Measurements from ENCODE around the gene LMNTD1. TPM values are rescaled to one million over a fixed set of nuclear protein-coding genes. Genes with fewer than 3 reads are reported as not detected.

LMNTD1 gene
- polyA plus RNA-seq, 1 experiment, result 0.76 TPM

GRCh38 chr12:25533150-25533549 is 19.9 kb downstream of the LMNTD1 start:
- CTCF ChIA-PET, result no interaction called here
- TF ChIP-seq, protein P1, sequence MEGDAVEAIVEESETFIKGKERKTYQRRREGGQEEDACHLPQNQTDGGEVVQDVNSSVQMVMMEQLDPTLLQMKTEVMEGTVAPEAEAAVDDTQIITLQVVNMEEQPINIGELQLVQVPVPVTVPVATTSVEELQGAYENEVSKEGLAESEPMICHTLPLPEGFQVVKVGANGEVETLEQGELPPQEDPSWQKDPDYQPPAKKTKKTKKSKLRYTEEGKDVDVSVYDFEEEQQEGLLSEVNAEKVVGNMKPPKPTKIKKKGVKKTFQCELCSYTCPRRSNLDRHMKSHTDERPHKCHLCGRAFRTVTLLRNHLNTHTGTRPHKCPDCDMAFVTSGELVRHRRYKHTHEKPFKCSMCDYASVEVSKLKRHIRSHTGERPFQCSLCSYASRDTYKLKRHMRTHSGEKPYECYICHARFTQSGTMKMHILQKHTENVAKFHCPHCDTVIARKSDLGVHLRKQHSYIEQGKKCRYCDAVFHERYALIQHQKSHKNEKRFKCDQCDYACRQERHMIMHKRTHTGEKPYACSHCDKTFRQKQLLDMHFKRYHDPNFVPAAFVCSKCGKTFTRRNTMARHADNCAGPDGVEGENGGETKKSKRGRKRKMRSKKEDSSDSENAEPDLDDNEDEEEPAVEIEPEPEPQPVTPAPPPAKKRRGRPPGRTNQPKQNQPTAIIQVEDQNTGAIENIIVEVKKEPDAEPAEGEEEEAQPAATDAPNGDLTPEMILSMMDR (IDR thresholded peaks at IDR 0.05; ENCODE audit: insufficient read depth, low read depth, low read length), result no peak

DNA sequence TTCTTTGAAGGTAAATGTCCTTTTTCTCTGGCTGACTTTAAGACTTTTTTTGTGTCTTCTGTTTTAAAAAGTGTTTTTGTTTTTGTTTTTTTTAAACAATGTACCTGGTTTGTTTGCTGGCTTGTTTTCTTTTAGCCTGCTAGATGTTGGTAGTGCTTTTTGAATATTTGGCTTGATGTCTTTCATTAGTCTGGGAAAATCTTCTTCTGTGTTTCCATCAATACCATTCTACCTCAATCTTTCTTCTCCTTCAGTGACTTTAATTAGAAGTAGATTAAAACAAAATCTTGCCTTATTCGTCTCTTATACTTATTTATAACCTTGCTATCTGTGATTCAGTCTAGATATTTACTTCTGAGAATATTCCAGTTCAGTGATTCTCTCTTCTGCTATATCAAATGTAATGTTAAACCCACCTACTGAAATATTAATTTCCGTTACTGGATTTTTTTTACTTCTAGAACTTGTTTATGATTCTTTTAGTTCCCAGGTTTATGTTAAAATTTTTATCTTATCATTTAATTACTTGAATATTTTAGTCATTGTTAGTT is 21.5 kb downstream of the LMNTD1 start:
- ChIA-PET CTCF (no interaction called here), POLR2A (no interaction called here)
- DNase-seq (ENCODE audit: low read depth), result no peak
- Histone ChIP-seq H3K27me3 (ENCODE audit: control insufficient read depth, insufficient read depth, low read length) (no peaks in the 10 kb centered on the region), H3K4me3 (ENCODE audit: low read depth, low read length) (no peak overlapping the region), H3K36me3 (ENCODE audit: control insufficient read depth, insufficient read depth, low read length) (no peaks in the 10 kb centered on the region)
- TF ChIP-seq, protein P1 (IDR thresholded peaks at IDR 0.05; ENCODE audit: insufficient read depth, low read depth, low read length), result no peak

More at GRCh38 chr12:25533150-25533549, 19.9 kb downstream of the LMNTD1 start:
- H3K27me3 ChIP-seq (ENCODE audit: control insufficient read depth, insufficient read depth, low read length), result no peaks in the 10 kb centered on the region
- no peaks in the 10 kb centered on the region for H3K36me3 ChIP-seq (ENCODE audit: control insufficient read depth, insufficient read depth, low read length)
- POLR2A ChIA-PET, result no interaction called here
- no peak for DNase-seq (ENCODE audit: low read depth)
- no peak overlapping the region for H3K4me3 ChIP-seq (ENCODE audit: low read depth, low read length)

- no peaks in the 10 kb centered on the region for H3K27me3 ChIP-seq (ENCODE audit: control insufficient read depth, insufficient read depth, low read length)
- DNase-seq (ENCODE audit: low read depth), result no peak
- no peaks in the 10 kb centered on the region for H3K36me3 ChIP-seq (ENCODE audit: control insufficient read depth, insufficient read depth, low read length)
- no peak overlapping the region for H3K4me3 ChIP-seq (ENCODE audit: low read depth, low read length)
- POLR2A ChIA-PET, result interaction anchor here (0.6 kb wide), 1 partner anchor 19 kb away, joined by 3 read pairs; no protein-coding TSS in a partner anchor
- CTCF ChIA-PET, result no interaction called here
- TF ChIP-seq, protein P1 (IDR thresholded peaks at IDR 0.05; ENCODE audit: insufficient read depth, low read depth, low read length), result no peak
These were observed 23.3 kb downstream of the LMNTD1 start for GRCh38 chr12:25529738-25530137.

- TF ChIP-seq, protein P1 (IDR thresholded peaks at IDR 0.05; ENCODE audit: insufficient read depth, low read depth, low read length), result no peak
- POLR2A ChIA-PET, result no interaction called here
These were observed 26.3 kb downstream of the LMNTD1 start for GRCh38 chr12:25526778-25527177.

DNA sequence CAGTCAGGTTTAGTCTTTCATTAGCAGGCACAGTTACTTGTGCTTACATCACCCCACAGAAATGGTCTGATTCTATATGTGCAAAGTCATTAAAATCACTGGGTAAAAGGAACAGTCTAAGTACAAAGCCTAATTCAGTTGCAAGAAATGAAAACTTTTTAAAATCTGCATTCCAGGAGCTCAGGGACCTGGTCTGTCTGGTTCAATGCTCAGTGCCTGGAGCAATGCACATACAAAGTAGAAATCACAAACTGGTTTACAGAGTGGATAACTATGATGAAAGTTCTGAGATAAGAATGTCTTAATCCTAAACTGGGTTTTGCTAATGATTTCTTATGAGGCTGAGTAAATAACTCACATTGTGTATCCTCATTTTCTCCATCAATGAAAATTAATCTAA is 28.7 kb downstream of the LMNTD1 start:
- TF ChIP-seq, protein P1 (IDR thresholded peaks at IDR 0.05; ENCODE audit: insufficient read depth, low read depth, low read length), result no peak
- ChIA-PET POLR2A (no interaction called here), CTCF (no interaction called here)
- no peaks in the 10 kb centered on the region for H3K27me3 ChIP-seq (ENCODE audit: control insufficient read depth, insufficient read depth, low read length)
- H3K36me3 ChIP-seq (ENCODE audit: control insufficient read depth, insufficient read depth, low read length), result no peaks in the 10 kb centered on the region
- no peak for DNase-seq (ENCODE audit: low read depth)
- H3K4me3 ChIP-seq (ENCODE audit: low read depth, low read length), result no peak overlapping the region

More at GRCh38 chr12:25526778-25527177, 26.3 kb downstream of the LMNTD1 start:
- DNase-seq (ENCODE audit: low read depth), result no peak
- CTCF ChIA-PET, result interaction anchor here (0.6 kb wide), 1 partner anchor 64 kb away, joined by 3 read pairs; no protein-coding TSS in a partner anchor
- H3K36me3 ChIP-seq (ENCODE audit: control insufficient read depth, insufficient read depth, low read length), result no peaks in the 10 kb centered on the region
- H3K4me3 ChIP-seq (ENCODE audit: low read depth, low read length), result no peak overlapping the region
- H3K27me3 ChIP-seq (ENCODE audit: control insufficient read depth, insufficient read depth, low read length), result no peaks in the 10 kb centered on the region

All from BJ (cell line).